Activated CD8-positive, alpha-beta memory T cell treated with anti-CD3 and anti-CD28 coated beads, Interleukin-2, amount 10 ng/mL, durations not matched to agents 7 days and 5 days (primary cell): ENCODE results near the gene PDZRN4. TPM values are rescaled to one million over a fixed set of nuclear protein-coding genes. Genes with fewer than 3 reads are reported as not detected.

Experiments
- ATAC-seq: fragments of 150-1000 bp; cut with Tn5 transposase; one replicate; pipeline ENCODE4 v1.10.0; 2021; ENCODE audit warnings: moderate library complexity
- CTCF ChIA-PET: fragments of 350-600 bp; sonication (Branson Sonifier 250); formaldehyde crosslinking; loops from one replicate; lab custom pipeline; 2021; ENCODE audit warnings: antibody characterized with exemption; lab: Charles Lee
- DNase-seq: peaks from one replicate; pipeline ENCODE4 v3.0.0-alpha.2; 2020
- H3K27ac Mint-ChIP-seq: one replicate; pipeline ENCODE4 v1.8.0; 2021; ENCODE audit warnings: mild to moderate bottlenecking, mixed read lengths
- H3K27me3 Mint-ChIP-seq: one replicate; pipeline ENCODE4 v1.8.0; 2021; ENCODE audit warnings: mixed read lengths
- H3K36me3 Mint-ChIP-seq: one replicate; pipeline ENCODE4 v1.8.0; 2021; ENCODE audit warnings: mild to moderate bottlenecking, mixed read lengths
- H3K4me1 Mint-ChIP-seq: one replicate; pipeline ENCODE4 v1.8.0; 2021; ENCODE audit warnings: mixed read lengths
- H3K4me3 Mint-ChIP-seq: one replicate; pipeline ENCODE4 v1.8.0; 2021; ENCODE audit warnings: mild to moderate bottlenecking, moderate library complexity, mixed read lengths
- H3K9me3 Mint-ChIP-seq: one replicate; pipeline ENCODE4 v1.8.0; 2022; ENCODE audit warnings: low read depth, mixed read lengths
- total RNA-seq, 2 experiments: library from RNA; stranded (reverse); gene quantifications; one replicate each; pipeline ENCODE4 v1.2.3, GENCODE V29; 2021

The PDZRN4 gene
- total RNA-seq, 2 experiments from 2014 or later = not detected

DNA sequence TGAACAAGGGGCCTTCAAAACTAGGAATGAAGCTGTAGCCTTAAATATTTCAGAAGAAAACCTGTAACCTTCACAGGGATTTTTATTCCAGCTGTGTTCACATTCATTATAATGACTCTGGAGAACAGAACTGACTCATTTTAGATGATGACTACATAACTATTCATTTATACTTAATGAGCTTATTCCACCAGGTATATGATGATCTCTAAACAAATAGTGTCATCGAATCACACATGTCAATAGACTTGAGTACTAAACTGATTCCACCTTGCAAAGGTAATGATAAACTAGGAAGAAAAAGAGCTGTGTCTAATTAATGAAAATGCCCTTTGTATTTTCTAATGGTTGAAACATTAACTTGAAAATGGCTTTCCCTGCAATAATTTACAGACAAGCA, 433.2 kb downstream of the PDZRN4 start:
- DNase-seq = no peak
- Mint-ChIP-seq H3K36me3 (no peaks in the 10 kb centered on the region), H3K27ac (no peak overlapping the region), H3K4me1 (no peaks in the 10 kb centered on the region), H3K4me3 (no peak overlapping the region), H3K9me3 (no peaks in the 10 kb centered on the region), H3K27me3 (no peaks in the 10 kb centered on the region)
- ATAC-seq = no peak
- CTCF ChIA-PET = no interaction called here
